Smooth muscle cell (in vitro differentiated cells): Measurements from ENCODE around the gene NMU. TPM values are rescaled to one million over a fixed set of nuclear protein-coding genes. Genes with fewer than 3 reads are reported as not detected.

Source experiments
- DNase-seq: peaks from one replicate; lab custom pipeline; 2025; ENCODE audit not compliant: unreplicated experiment; lab: John Stamatoyannopoulos, UW
- H2AFZ ChIP-seq: fragments of 200-600 bp; sonication (generic); 2 replicates; pipeline ENCODE4 v1.6.0; 2016; ENCODE audit warnings: antibody characterized with exemption, low read depth, mild to moderate bottlenecking
- H3F3A ChIP-seq: fragments of 200-600 bp; sonication (generic); 2 replicates; pipeline ENCODE4 v1.6.0; 2017; ENCODE audit warnings: antibody characterized with exemption, low read depth
- H3K27ac ChIP-seq: fragments of 200-600 bp; sonication (generic); 2 replicates; pipeline ENCODE4 v1.5.1; 2016; ENCODE audit warnings: low read depth, mild to moderate bottlenecking
- H3K27me3 ChIP-seq: fragments of 200-600 bp; sonication (generic); 2 replicates; pipeline ENCODE4 v1.6.1; 2016; ENCODE audit warnings: low read depth, mild to moderate bottlenecking
- H3K36me3 ChIP-seq: fragments of 200-600 bp; sonication (generic); 2 replicates; pipeline ENCODE4 v1.5.1; 2016; ENCODE audit warnings: low read depth
- H3K4me1 ChIP-seq: fragments of 200-600 bp; sonication (generic); 2 replicates; pipeline ENCODE4 v1.5.1; 2016; ENCODE audit warnings: low read depth
- H3K4me2 ChIP-seq: fragments of 200-600 bp; sonication (generic); 2 replicates; pipeline ENCODE4 v1.6.0; 2016; ENCODE audit warnings: mild to moderate bottlenecking
- H3K4me3 ChIP-seq: fragments of 200-600 bp; sonication (generic); 2 replicates; pipeline ENCODE4 v1.5.1; 2016; ENCODE audit warnings: mild to moderate bottlenecking
- H3K79me2 ChIP-seq: fragments of 200-600 bp; sonication (generic); 2 replicates; pipeline ENCODE4 v1.6.0; 2016; ENCODE audit warnings: low read depth, mild to moderate bottlenecking
- H3K9ac ChIP-seq: fragments of 200-600 bp; sonication (generic); 2 replicates; pipeline ENCODE4 v1.6.0; 2016; ENCODE audit warnings: low read depth
- H3K9me3 ChIP-seq: fragments of 200-600 bp; sonication (generic); replicated peaks from 2 replicates; pipeline ENCODE4 v1.5.1; 2016; ENCODE audit warnings: low read depth
- H4K20me1 ChIP-seq: fragments of 200-600 bp; sonication (generic); 2 replicates; pipeline ENCODE4 v1.6.0; 2016; ENCODE audit warnings: low read depth
- WGBS: methylation state at CpG from one replicate; pipeline ENCODE4 v1.1.7; 2016; ENCODE audit warnings: low lambda C conversion rate; 5-methylcytosine and 5-hydroxymethylcytosine counted together
- polyA plus RNA-seq: library from polyadenylated mRNA; unstranded; fragments of >200 nt; fragmentation: Nextera tagmentation; extraction: Ambion mirVana; gene quantifications from 2 replicates; pipeline ENCODE4 v1.2.1, GENCODE V29; 2016
- total RNA-seq: library from RNA; depleted of rRNA; stranded (reverse); fragments of >200 nt; gene quantifications from 2 replicates; pipeline ENCODE4 v1.2.3, GENCODE V29; 2014
- TF ChIP-seq, protein P1 (sequence below): fragments of 200-600 bp; sonication (generic); IDR thresholded peaks from 2 replicates; pipeline ENCODE4 v1.5.1; 2017; ENCODE audit warnings: borderline replicate concordance, mild to moderate bottlenecking, antibody characterized with exemption; ENCODE audit not compliant: insufficient read depth, poor library complexity, severe bottlenecking

The NMU gene
- total and polyA plus RNA-seq, 2 experiments from 2014 or later = not detected

- no peak overlapping the region for H3K9ac ChIP-seq
- 96% methylated on average over 2 of the region's 2 CpGs for WGBS
- no peaks in the 10 kb centered on the region for H3K4me1 ChIP-seq
- no peaks in the 10 kb centered on the region for H3K79me2 ChIP-seq
- no peak for DNase-seq
- H3K27me3 ChIP-seq = no peaks in the 10 kb centered on the region
- no peaks in the 10 kb centered on the region for H3K9me3 ChIP-seq
- no peaks in the 10 kb centered on the region for H4K20me1 ChIP-seq
- H3K4me2 ChIP-seq = no peak overlapping the region
- H3K4me3 ChIP-seq = no peak overlapping the region
- no peak overlapping the region for H2AFZ ChIP-seq
- no peaks in the 10 kb centered on the region for H3K36me3 ChIP-seq
- no peak overlapping the region for H3K27ac ChIP-seq
- H3F3A ChIP-seq = no peaks in the 10 kb centered on the region
- TF ChIP-seq, protein P1, sequence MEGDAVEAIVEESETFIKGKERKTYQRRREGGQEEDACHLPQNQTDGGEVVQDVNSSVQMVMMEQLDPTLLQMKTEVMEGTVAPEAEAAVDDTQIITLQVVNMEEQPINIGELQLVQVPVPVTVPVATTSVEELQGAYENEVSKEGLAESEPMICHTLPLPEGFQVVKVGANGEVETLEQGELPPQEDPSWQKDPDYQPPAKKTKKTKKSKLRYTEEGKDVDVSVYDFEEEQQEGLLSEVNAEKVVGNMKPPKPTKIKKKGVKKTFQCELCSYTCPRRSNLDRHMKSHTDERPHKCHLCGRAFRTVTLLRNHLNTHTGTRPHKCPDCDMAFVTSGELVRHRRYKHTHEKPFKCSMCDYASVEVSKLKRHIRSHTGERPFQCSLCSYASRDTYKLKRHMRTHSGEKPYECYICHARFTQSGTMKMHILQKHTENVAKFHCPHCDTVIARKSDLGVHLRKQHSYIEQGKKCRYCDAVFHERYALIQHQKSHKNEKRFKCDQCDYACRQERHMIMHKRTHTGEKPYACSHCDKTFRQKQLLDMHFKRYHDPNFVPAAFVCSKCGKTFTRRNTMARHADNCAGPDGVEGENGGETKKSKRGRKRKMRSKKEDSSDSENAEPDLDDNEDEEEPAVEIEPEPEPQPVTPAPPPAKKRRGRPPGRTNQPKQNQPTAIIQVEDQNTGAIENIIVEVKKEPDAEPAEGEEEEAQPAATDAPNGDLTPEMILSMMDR = no peak
These were observed 34.6 kb upstream of the NMU start for GRCh38 chr4:55670695-55671094.

GRCh38 chr4:55668449-55668848 is 32.4 kb upstream of the NMU start:
- TF ChIP-seq, protein P1 = no peak
- H3K4me1 ChIP-seq = no peaks in the 10 kb centered on the region
- H3K36me3 ChIP-seq = no peaks in the 10 kb centered on the region
- H4K20me1 ChIP-seq = no peaks in the 10 kb centered on the region
- H3K27me3 ChIP-seq = no peaks in the 10 kb centered on the region
- H3K9ac ChIP-seq = no peak overlapping the region
- H3K4me2 ChIP-seq = no peak overlapping the region
- no peak overlapping the region for H3K27ac ChIP-seq
- H3K9me3 ChIP-seq = no peaks in the 10 kb centered on the region
- H2AFZ ChIP-seq = no peak overlapping the region
- H3K4me3 ChIP-seq = no peak overlapping the region
- no peaks in the 10 kb centered on the region for H3F3A ChIP-seq
- H3K79me2 ChIP-seq = no peaks in the 10 kb centered on the region
- WGBS = 88% methylated on average over 6 of the region's 6 CpGs
- DNase-seq = no peak

DNA sequence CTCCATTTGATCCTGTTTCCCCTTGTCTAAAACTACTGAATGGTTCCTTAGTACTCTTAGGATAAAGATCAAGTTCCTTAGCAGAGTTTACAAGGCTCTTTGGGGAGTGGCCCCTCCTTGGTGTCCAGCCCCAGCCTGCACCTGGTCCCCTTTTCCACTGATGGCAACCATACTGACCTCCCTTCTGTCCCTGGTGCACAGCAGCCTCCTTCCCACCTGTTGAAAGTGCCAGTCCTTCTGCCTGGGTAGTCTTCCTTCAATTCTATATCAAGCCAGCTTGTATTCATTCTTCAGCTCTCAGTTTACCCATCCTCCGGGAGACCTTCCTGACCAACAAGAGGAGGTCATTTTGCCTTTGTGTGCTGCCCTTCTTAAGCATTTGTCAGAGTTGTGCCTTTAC is 30.4 kb upstream of the NMU start:
- Histone ChIP-seq H3K79me2 (no peaks in the 10 kb centered on the region), H3K27me3 (no peaks in the 10 kb centered on the region), H3K9me3 (no peaks in the 10 kb centered on the region), H3K4me3 (no peak overlapping the region), H3K4me2 (no peak overlapping the region), H4K20me1 (no peaks in the 10 kb centered on the region), H3K4me1 (no peaks in the 10 kb centered on the region), H2AFZ (no peak overlapping the region), H3K36me3 (no peaks in the 10 kb centered on the region), H3F3A (no peaks in the 10 kb centered on the region), H3K9ac (no peak overlapping the region), H3K27ac (no peak overlapping the region)
- 92% methylated on average over 1 of the region's 1 CpG for whole genome bisulfite sequencing
- no peak for DNase-seq
- TF ChIP-seq, protein P1 = no peak

- Histone ChIP-seq H3K36me3 (no peaks in the 10 kb centered on the region), H3K4me2 (no peak overlapping the region), H3F3A (no peaks in the 10 kb centered on the region), H3K79me2 (no peaks in the 10 kb centered on the region), H2AFZ (no peak overlapping the region), H3K4me1 (no peaks in the 10 kb centered on the region), H3K4me3 (no peak overlapping the region), H3K27me3 (no peaks in the 10 kb centered on the region), H4K20me1 (no peaks in the 10 kb centered on the region), H3K9me3 (no peaks in the 10 kb centered on the region), H3K27ac (no peak overlapping the region), H3K9ac (no peak overlapping the region)
- TF ChIP-seq, protein P1 = no peak
- WGBS = 98% methylated on average over 6 of the region's 6 CpGs
- DNase-seq = no peak
These were observed 27.0 kb upstream of the NMU start for GRCh38 chr4:55663145-55663544.
